Osteocyte (in vitro differentiated cells): Measurements from ENCODE around the gene DEGS2. TPM values are rescaled to one million over a fixed set of nuclear protein-coding genes. Genes with fewer than 3 reads are reported as not detected.
A peak's percentile ranks its signal among the peaks of the same experiment; 100 is the strongest.

Experiments
- DNase-seq: peaks from one replicate; pipeline ENCODE4 v3.0.0; 2021; ENCODE audit warnings: mixed read lengths; ENCODE audit not compliant: unreplicated experiment; ENCODE audit errors: extremely low spot score
- H3K27ac Mint-ChIP-seq: one replicate; pipeline ENCODE4 v1.8.0; 2021; ENCODE audit warnings: mild to moderate bottlenecking, mixed read lengths; ENCODE audit not compliant: unreplicated experiment
- H3K27me3 Mint-ChIP-seq: one replicate; pipeline ENCODE4 v1.8.0; 2021; ENCODE audit warnings: mixed read lengths; ENCODE audit not compliant: unreplicated experiment
- H3K36me3 Mint-ChIP-seq: one replicate; pipeline ENCODE4 v1.8.0; 2021; ENCODE audit warnings: mixed read lengths; ENCODE audit not compliant: unreplicated experiment
- H3K4me1 Mint-ChIP-seq: one replicate; pipeline ENCODE4 v1.8.0; 2021; ENCODE audit warnings: mixed read lengths; ENCODE audit not compliant: unreplicated experiment
- H3K4me3 Mint-ChIP-seq: one replicate; pipeline ENCODE4 v1.8.0; 2021; ENCODE audit warnings: mild to moderate bottlenecking, moderate library complexity, mixed read lengths; ENCODE audit not compliant: unreplicated experiment
- H3K9me3 Mint-ChIP-seq: one replicate; pipeline ENCODE4 v1.8.0; 2021; ENCODE audit warnings: mixed read lengths; ENCODE audit not compliant: unreplicated experiment
- total RNA-seq: library from RNA; stranded (reverse); gene quantifications from 2 replicates; pipeline ENCODE4 v1.2.1, GENCODE V29; 2021
- TF ChIP-seq, protein P1 (sequence below): fragments of 200-600 bp; sonication (generic); IDR thresholded peaks from 2 replicates; pipeline ENCODE4 v1.5.0; 2021; ENCODE audit warnings: antibody characterized with exemption, mild to moderate bottlenecking, moderate library complexity

The DEGS2 gene
- total RNA-seq, 1 donor from 2014 or later = 0.19 TPM

GRCh38 chr14:100155756-100156616 is 3.5 kb downstream of the DEGS2 start:
- no peak overlapping the region for H3K27ac Mint-ChIP-seq
- H3K36me3 Mint-ChIP-seq = peaks cover 3% of the 10 kb centered on the region
- no peak overlapping the region for H3K4me3 Mint-ChIP-seq
- no peak for DNase-seq
- peaks cover 18% of the 10 kb centered on the region for H3K27me3 Mint-ChIP-seq
- H3K4me1 Mint-ChIP-seq = peaks cover 1% of the 10 kb centered on the region
- H3K9me3 Mint-ChIP-seq = peaks cover 5% of the 10 kb centered on the region
- TF ChIP-seq, protein P1, sequence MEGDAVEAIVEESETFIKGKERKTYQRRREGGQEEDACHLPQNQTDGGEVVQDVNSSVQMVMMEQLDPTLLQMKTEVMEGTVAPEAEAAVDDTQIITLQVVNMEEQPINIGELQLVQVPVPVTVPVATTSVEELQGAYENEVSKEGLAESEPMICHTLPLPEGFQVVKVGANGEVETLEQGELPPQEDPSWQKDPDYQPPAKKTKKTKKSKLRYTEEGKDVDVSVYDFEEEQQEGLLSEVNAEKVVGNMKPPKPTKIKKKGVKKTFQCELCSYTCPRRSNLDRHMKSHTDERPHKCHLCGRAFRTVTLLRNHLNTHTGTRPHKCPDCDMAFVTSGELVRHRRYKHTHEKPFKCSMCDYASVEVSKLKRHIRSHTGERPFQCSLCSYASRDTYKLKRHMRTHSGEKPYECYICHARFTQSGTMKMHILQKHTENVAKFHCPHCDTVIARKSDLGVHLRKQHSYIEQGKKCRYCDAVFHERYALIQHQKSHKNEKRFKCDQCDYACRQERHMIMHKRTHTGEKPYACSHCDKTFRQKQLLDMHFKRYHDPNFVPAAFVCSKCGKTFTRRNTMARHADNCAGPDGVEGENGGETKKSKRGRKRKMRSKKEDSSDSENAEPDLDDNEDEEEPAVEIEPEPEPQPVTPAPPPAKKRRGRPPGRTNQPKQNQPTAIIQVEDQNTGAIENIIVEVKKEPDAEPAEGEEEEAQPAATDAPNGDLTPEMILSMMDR = no peak

- H3K9me3 Mint-ChIP-seq = peaks cover 5% of the 10 kb centered on the region
- H3K27ac Mint-ChIP-seq = no peak overlapping the region
- H3K27me3 Mint-ChIP-seq = peaks cover 10% of the 10 kb centered on the region
- DNase-seq = no peak
- TF ChIP-seq, protein P1 = peak; percentile 53
- no peak overlapping the region for H3K4me3 Mint-ChIP-seq
- peaks cover 3% of the 10 kb centered on the region for H3K36me3 Mint-ChIP-seq
- H3K4me1 Mint-ChIP-seq = peaks cover 1% of the 10 kb centered on the region
Observed at GRCh38 chr14:100155049-100155621, 4.3 kb downstream of the DEGS2 start.

DNA sequence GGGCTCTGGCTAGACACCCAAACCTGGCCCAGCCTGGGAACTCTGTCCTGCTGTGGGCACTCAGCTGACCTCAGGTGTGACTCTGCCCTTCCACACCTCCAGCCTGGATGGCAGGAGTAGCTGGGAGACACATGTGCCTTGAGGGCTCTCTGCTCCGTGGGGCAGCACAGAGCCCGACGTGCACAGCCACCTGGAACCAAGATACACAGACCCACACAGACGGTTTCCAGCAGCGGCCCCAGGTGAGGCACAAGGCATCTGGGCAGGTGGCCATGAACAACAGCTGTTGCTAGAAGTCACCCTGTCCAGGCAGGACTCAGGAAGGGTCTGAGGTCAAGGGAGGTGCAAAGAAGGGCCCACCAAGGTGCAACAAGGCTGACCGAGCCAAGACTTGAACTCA is 5.9 kb downstream of the DEGS2 start:
- Mint-ChIP-seq H3K4me1 (peaks cover 1% of the 10 kb centered on the region), H3K9me3 (peaks cover 5% of the 10 kb centered on the region), H3K27me3 (peaks cover 5% of the 10 kb centered on the region), H3K4me3 (no peak overlapping the region), H3K36me3 (peaks cover 3% of the 10 kb centered on the region), H3K27ac (no peak overlapping the region)
- no peak for DNase-seq
- TF ChIP-seq, protein P1 = no peak

DNA sequence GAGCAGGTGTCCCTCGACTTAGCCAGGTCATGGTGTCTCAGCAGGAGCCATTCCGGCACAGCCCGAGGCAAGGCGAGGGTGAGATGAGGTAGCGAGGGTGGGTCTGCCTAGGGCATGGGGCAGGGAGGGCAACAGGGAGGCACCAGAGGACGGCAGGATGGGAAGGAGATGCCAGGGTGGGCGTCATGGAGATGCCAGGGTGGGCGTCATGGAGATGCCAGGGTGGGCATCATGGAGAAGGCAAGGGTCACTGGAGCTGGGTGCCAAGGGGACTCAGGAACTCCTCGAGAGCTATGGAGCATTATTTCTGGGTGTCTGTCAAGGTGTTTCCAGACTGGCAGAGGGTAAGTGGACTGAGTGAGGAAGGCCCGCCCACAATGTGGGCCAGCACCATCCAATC is 7.4 kb downstream of the DEGS2 start:
- no peaks in the 10 kb centered on the region for H3K4me1 Mint-ChIP-seq
- H3K27ac Mint-ChIP-seq = no peak overlapping the region
- no peak overlapping the region for H3K4me3 Mint-ChIP-seq
- no peaks in the 10 kb centered on the region for H3K27me3 Mint-ChIP-seq
- H3K36me3 Mint-ChIP-seq = peaks cover 3% of the 10 kb centered on the region
- TF ChIP-seq, protein P1 = no peak
- peaks cover 5% of the 10 kb centered on the region for H3K9me3 Mint-ChIP-seq
- DNase-seq = no peak

DNA sequence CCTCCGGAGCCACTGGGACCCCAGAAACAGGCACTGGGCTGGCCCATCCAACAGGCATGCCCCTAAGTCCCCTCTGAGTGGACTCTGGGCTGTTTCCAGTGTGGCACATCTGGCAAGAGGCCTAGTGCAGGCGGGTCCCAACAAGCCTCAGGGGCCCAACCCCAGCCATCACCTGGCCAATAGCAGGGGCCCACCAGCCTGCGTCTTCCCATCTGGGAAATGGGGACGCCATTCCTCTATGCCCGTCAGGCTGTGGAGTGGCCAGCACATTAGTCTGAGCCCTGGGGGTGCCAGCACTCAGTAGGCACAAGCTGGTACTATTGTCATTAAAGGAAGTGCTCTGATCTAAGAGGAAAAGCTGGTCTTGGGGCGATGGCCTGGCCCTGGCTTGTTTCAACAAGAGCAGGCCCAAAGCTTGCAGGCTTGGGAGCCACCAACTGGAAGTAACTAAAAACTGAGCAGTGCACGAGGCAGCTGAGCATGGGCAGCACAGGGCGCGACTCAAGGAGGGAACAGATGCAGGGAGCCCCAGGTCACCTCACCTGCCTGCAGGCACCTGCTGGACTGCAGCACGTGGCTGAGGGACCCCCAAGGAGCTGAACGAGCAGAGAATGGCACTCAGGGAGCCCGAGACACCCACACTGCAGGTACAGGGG is 8.4 kb downstream of the DEGS2 start:
- H3K27me3 Mint-ChIP-seq = no peaks in the 10 kb centered on the region
- H3K4me3 Mint-ChIP-seq = no peak overlapping the region
- H3K27ac Mint-ChIP-seq = no peak overlapping the region

More for the DNA sequence above, 8.4 kb downstream of the DEGS2 start:
- TF ChIP-seq, protein P1 = no peak
- no peaks in the 10 kb centered on the region for H3K4me1 Mint-ChIP-seq
- H3K36me3 Mint-ChIP-seq = peaks cover 3% of the 10 kb centered on the region
- DNase-seq = no peak
- peaks cover 5% of the 10 kb centered on the region for H3K9me3 Mint-ChIP-seq
